Cardiac muscle cell (in vitro differentiated cells and primary cell): ENCODE results near the gene GNAL. TPM values are rescaled to one million over a fixed set of nuclear protein-coding genes. Genes with fewer than 3 reads are reported as not detected.

Experiments used
- DNase-seq, 2 donors: peaks; one replicate each; pipeline versions ENCODE4 v3.0.0 to v3.0.0-alpha.2; 2010 to 2017; ENCODE audit warnings: low read depth in 1 of 2, low spot score in 1 of 2
- H3K27ac ChIP-seq: fragments of 200-600 bp; sonication (generic); 2 replicates; pipeline ENCODE4 v1.5.1; 2016
- H3K27me3 ChIP-seq: fragments of 200-600 bp; sonication (generic); 2 replicates; pipeline ENCODE4 v1.6.0; 2016; ENCODE audit warnings: control low read depth
- H3K36me3 ChIP-seq: fragments of 200-600 bp; sonication (generic); 2 replicates; pipeline ENCODE4 v1.5.1; 2016; ENCODE audit warnings: control low read depth
- H3K4me1 ChIP-seq: fragments of 200-600 bp; sonication (generic); 2 replicates; pipeline ENCODE4 v1.8.1; 2017; ENCODE audit warnings: low read depth, mild to moderate bottlenecking, mixed run types
- H3K4me3 ChIP-seq: fragments of 200-600 bp; sonication (generic); 2 replicates; pipeline ENCODE4 v1.5.1; 2016; ENCODE audit warnings: mild to moderate bottlenecking
- H3K9me3 ChIP-seq: fragments of 200-600 bp; sonication (generic); 2 replicates; pipeline ENCODE4 v1.5.1; 2017; ENCODE audit warnings: low read depth, mild to moderate bottlenecking, control low read depth
- polyA plus RNA-seq: library from polyadenylated mRNA; unstranded; fragments of >200 nt; fragmentation: Nextera tagmentation; extraction: Ambion mirVana; gene quantifications from 2 replicates; pipeline ENCODE4 v1.2.1, GENCODE V29; 2016
- total RNA-seq: library from RNA; depleted of rRNA; stranded (reverse); fragments of >200 nt; gene quantifications from 2 replicates; pipeline ENCODE4 v1.2.3, GENCODE V29; 2016
- TF ChIP-seq, protein P1 (sequence below): IDR thresholded peaks from 2 replicates; pipeline ENCODE4 v1.5.1; 2012; ENCODE audit warnings: low read depth, mild to moderate bottlenecking, low read length

The GNAL gene
- total and polyA plus RNA-seq, 2 experiments from 2014 or later = 10.4 to 10.6 TPM

GRCh38 chr18:11800566-11801334, 111.7 kb downstream of the GNAL start:
- H3K27ac ChIP-seq = no peak overlapping the region
- DNase-seq = no peak
- no peaks in the 10 kb centered on the region for H3K36me3 ChIP-seq
- H3K4me1 ChIP-seq = peaks cover 7% of the 10 kb centered on the region
- TF ChIP-seq, protein P1, sequence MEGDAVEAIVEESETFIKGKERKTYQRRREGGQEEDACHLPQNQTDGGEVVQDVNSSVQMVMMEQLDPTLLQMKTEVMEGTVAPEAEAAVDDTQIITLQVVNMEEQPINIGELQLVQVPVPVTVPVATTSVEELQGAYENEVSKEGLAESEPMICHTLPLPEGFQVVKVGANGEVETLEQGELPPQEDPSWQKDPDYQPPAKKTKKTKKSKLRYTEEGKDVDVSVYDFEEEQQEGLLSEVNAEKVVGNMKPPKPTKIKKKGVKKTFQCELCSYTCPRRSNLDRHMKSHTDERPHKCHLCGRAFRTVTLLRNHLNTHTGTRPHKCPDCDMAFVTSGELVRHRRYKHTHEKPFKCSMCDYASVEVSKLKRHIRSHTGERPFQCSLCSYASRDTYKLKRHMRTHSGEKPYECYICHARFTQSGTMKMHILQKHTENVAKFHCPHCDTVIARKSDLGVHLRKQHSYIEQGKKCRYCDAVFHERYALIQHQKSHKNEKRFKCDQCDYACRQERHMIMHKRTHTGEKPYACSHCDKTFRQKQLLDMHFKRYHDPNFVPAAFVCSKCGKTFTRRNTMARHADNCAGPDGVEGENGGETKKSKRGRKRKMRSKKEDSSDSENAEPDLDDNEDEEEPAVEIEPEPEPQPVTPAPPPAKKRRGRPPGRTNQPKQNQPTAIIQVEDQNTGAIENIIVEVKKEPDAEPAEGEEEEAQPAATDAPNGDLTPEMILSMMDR = no peak
- H3K27me3 ChIP-seq = no peaks in the 10 kb centered on the region
- no peak overlapping the region for H3K4me3 ChIP-seq
- no peaks in the 10 kb centered on the region for H3K9me3 ChIP-seq

DNA sequence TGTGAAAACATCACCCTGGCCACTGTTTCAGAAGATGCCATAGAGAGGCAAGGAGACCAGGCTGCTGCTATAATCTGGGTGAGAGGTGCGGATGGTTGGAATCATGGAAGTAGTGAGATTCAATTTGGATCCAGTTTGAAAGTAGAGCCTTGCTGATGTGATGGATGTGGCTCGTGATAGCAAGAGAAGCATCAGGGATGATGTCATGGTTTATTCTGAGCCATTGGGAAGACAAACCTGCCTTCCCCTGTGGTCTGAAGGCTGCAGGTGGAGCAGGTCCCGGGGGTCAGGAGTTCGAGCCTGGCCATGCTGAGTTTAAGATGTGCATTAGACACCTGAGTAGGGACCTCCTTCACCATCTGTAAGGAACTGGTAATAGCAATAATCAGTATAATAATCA, 112.5 kb downstream of the GNAL start:
- Histone ChIP-seq H3K36me3 (no peaks in the 10 kb centered on the region), H3K27me3 (no peaks in the 10 kb centered on the region)
- TF ChIP-seq, protein P1 = no peak

DNA sequence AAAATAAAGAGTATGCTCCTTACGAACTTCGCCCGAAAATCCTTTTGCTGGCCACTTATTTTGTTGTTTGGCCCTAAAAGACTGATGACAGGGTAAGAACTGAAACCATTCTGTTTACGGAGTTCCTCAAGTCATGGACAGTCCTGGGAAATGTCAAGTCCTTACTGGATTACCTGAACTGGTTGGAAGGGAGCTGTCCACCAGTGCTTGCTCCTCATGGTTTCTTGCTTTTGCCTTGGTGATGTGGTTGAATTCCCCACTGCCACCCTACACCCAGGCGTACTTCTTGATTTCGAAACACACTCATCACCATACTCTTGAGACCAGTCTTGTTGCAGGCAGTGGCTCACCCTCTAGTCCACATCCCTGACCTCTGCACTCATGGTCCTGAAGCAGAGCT, 113.1 kb downstream of the GNAL start:
- TF ChIP-seq, protein P1 = no peak
- no peak for DNase-seq
- H3K27me3 ChIP-seq = no peaks in the 10 kb centered on the region
- no peak overlapping the region for H3K4me3 ChIP-seq
- H3K4me1 ChIP-seq = peaks cover 7% of the 10 kb centered on the region
- no peaks in the 10 kb centered on the region for H3K9me3 ChIP-seq
- no peaks in the 10 kb centered on the region for H3K36me3 ChIP-seq
- no peak overlapping the region for H3K27ac ChIP-seq

More for the DNA sequence above, 112.5 kb downstream of the GNAL start:
- Histone ChIP-seq H3K4me3 (no peak overlapping the region), H3K9me3 (no peaks in the 10 kb centered on the region), H3K27ac (no peak overlapping the region), H3K4me1 (peaks cover 7% of the 10 kb centered on the region)
- no peak for DNase-seq

- Histone ChIP-seq H3K27me3 (no peaks in the 10 kb centered on the region), H3K4me1 (peaks cover 7% of the 10 kb centered on the region), H3K27ac (no peak overlapping the region), H3K9me3 (no peaks in the 10 kb centered on the region), H3K4me3 (no peak overlapping the region), H3K36me3 (no peaks in the 10 kb centered on the region)
- DNase-seq = no peak
- TF ChIP-seq, protein P1 = no peak
Observed at GRCh38 chr18:11802586-11802985, 113.5 kb downstream of the GNAL start.

DNA sequence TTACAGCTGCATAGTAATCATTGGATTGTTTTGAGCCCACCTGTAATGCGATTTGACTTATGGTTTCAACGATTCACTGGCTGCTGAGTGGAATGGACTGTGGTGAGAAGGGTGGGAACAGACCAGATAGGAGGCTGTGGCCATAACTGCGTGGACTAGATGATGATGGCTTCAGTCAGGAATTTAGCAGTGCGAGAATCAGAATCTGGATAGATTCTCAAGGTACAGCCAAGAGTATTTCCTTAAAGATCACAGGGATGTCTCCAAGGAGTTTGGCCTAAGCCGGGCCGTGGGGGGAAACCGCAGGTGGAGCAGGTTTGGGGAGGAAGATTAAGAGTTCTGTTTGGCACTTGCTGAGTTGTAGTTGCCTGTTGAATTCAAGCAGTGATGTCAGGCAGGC, 118.2 kb downstream of the GNAL start:
- DNase-seq = no peak
- no peak overlapping the region for H3K27ac ChIP-seq
- TF ChIP-seq, protein P1 = no peak

More for the DNA sequence above, 118.2 kb downstream of the GNAL start:
- no peaks in the 10 kb centered on the region for H3K4me1 ChIP-seq
- H3K9me3 ChIP-seq = no peaks in the 10 kb centered on the region
- H3K27me3 ChIP-seq = no peaks in the 10 kb centered on the region
- no peaks in the 10 kb centered on the region for H3K36me3 ChIP-seq
- H3K4me3 ChIP-seq = no peak overlapping the region
